Activated effector memory CD4-positive, alpha-beta T cell treated with anti-CD3 and anti-CD28 coated beads, Interleukin-2, amount 50 U/mL, for 16 hours (primary cell): ENCODE data around the gene PHTF1.
"Not testable (repeated sequence)": the region's sequence is repeated elsewhere in the genome, so short reads cannot be mapped to it uniquely, and the experiment has no call there.

Experiments used
- DNase-seq: peaks from one replicate; pipeline ENCODE4 v3.0.0-alpha.2; 2020

The PHTF1 gene

GRCh38 chr1:113770031-113770430, 10.7 kb upstream of the PHTF1 start:
- DNase-seq = no peak

- DNase-seq = no peak
Measured at GRCh38 chr1:113769601-113769970, 10.3 kb upstream of the PHTF1 start.

GRCh38 chr1:113768916-113769600, 9.8 kb upstream of the PHTF1 start:
- no peak for DNase-seq

GRCh38 chr1:113765306-113766230, 6.3 kb upstream of the PHTF1 start:
- no peak for DNase-seq

GRCh38 chr1:113763661-113764060, 4.4 kb upstream of the PHTF1 start:
- no peak for DNase-seq

GRCh38 chr1:113761937-113762336, 2.7 kb upstream of the PHTF1 start:
- no peak for DNase-seq

GRCh38 chr1:113760102-113761080, 1.1 kb upstream of the PHTF1 start:
- no peak for DNase-seq

- DNase-seq = peak; percentile 85
Measured at GRCh38 chr1:113758631-113759332, 504 bp downstream of the PHTF1 start.

GRCh38 chr1:113756461-113756860, 2.8 kb downstream of the PHTF1 start:
- DNase-seq = no peak

- DNase-seq = not testable (repeated sequence)
Measured at GRCh38 chr1:113753333-113753732, 6.0 kb downstream of the PHTF1 start.

- DNase-seq = no peak
Measured at GRCh38 chr1:113751516-113751915, 7.8 kb downstream of the PHTF1 start.

GRCh38 chr1:113751114-113751513, 8.2 kb downstream of the PHTF1 start:
- no peak for DNase-seq

- no peak for DNase-seq
Measured at GRCh38 chr1:113749402-113749801, 9.9 kb downstream of the PHTF1 start.

GRCh38 chr1:113747376-113747775, 11.9 kb downstream of the PHTF1 start:
- DNase-seq = no peak

GRCh38 chr1:113745425-113745824, 13.9 kb downstream of the PHTF1 start:
- no peak for DNase-seq

- no peak for DNase-seq
Measured at GRCh38 chr1:113744114-113744513, 15.2 kb downstream of the PHTF1 start.

- DNase-seq = no peak
Measured at GRCh38 chr1:113742515-113742914, 16.8 kb downstream of the PHTF1 start.

GRCh38 chr1:113734357-113735055, 24.8 kb downstream of the PHTF1 start:
- DNase-seq = no peak

GRCh38 chr1:113732802-113733201, 26.5 kb downstream of the PHTF1 start:
- DNase-seq = no peak

- no peak for DNase-seq
Measured at GRCh38 chr1:113721010-113721409, 38.3 kb downstream of the PHTF1 start.

GRCh38 chr1:113718621-113719020, 40.7 kb downstream of the PHTF1 start:
- not testable (repeated sequence) for DNase-seq

GRCh38 chr1:113717506-113717905, 41.8 kb downstream of the PHTF1 start:
- not testable (repeated sequence) for DNase-seq
